HCT116 (cell line): Measurements from ENCODE around the gene AAMP. TPM values are rescaled to one million over a fixed set of nuclear protein-coding genes. Genes with fewer than 3 reads are reported as not detected.

Source experiments
- ATAC-seq: fragments of 200-7000 bp; cut with Tn5 transposase; 2 replicates; pipeline ENCODE4 v1.9.1; 2020; ENCODE audit warnings: mild to moderate bottlenecking, moderate library complexity
- BruUV-seq: library from RNA; stranded (reverse); fragments of 400-500 nt; replicated peaks from 2 replicates; lab custom pipeline; 2021; lab: Mats Ljungman, UMichigan
- CTCF ChIA-PET: fragments of 300-600 bp; sonication (Branson Sonifier 250); formaldehyde crosslinking; loops from one replicate; lab custom pipeline; 2021; ENCODE audit warnings: antibody characterized with exemption; lab: Charles Lee
- POLR2A ChIA-PET: fragments of 300-600, 350-600 bp; sonication (Branson Sonifier 250); formaldehyde crosslinking; loops from one replicate; lab custom pipeline; 2021; ENCODE audit warnings: antibody characterized with exemption; lab: Charles Lee
- RAD21 ChIA-PET, 2 experiments: fragments of 300-600 bp; sonication (Branson Sonifier 250); formaldehyde crosslinking; loops; one replicate each; lab custom pipeline; 2023; ENCODE audit warnings: low total read pairs in 2 of 2; ENCODE audit not compliant: uncharacterized antibody in 2 of 2, unreplicated experiment in 2 of 2, low non-redundant PET in 1 of 2; lab: Charles Lee
- DNase-seq: peaks from one replicate; pipeline ENCODE4 v3.0.0-alpha.2; 2010; ENCODE audit warnings: low read depth, low spot score
- H2AFZ ChIP-seq: fragments of 200-600 bp; shearing (Covaris generic), sonication (generic); 2 replicates; pipeline ENCODE4 v1.6.1; 2017; ENCODE audit warnings: low read depth, mixed run types, mixed read lengths, antibody characterized with exemption, low read length; ENCODE audit not compliant: poor library complexity, severe bottlenecking
- H3K27ac ChIP-seq: 2 replicates; pipeline ENCODE4 v1.5.1; 2012; ENCODE audit warnings: low read depth, low read length
- H3K27me3 ChIP-seq: fragments of 200-600 bp; sonication (generic); 2 replicates; pipeline ENCODE4 v1.6.1; 2016; ENCODE audit warnings: mixed run types, low read length, mixed read lengths; ENCODE audit not compliant: insufficient read depth
- H3K36me3 ChIP-seq, 2 experiments: fragments of 200-500 bp in 1 of 2; fragments of 200-600 bp in 1 of 2; sonication (Bioruptor generic) in 1 of 2; sonication (generic) in 1 of 2; 2 replicates each; pipeline versions ENCODE4 v1.5.1 to v1.6.1; 2014 to 2016; ENCODE audit warnings: low read length in 2 of 2, inconsistent platforms in 1 of 2, mixed read lengths in 1 of 2, mixed run types in 1 of 2; ENCODE audit not compliant: insufficient read depth in 2 of 2, control insufficient read depth in 1 of 2
- H3K4me1 ChIP-seq, 2 experiments: fragments of 200-600 bp in 1 of 2; sonication (generic) in 1 of 2; 2 replicates each; pipeline versions ENCODE4 v1.5.1 to v1.6.1; 2012 to 2017; ENCODE audit warnings: low read length in 2 of 2, inconsistent platforms in 1 of 2, mild to moderate bottlenecking in 1 of 2, mixed read lengths in 1 of 2, mixed run types in 1 of 2, moderate library complexity in 1 of 2; ENCODE audit not compliant: insufficient read depth in 2 of 2, control insufficient read depth in 1 of 2
- H3K4me2 ChIP-seq: fragments of 200-600 bp; sonication (generic); 2 replicates; pipeline ENCODE4 v1.6.1; 2017; ENCODE audit warnings: mixed run types, low read length, mixed read lengths
- H3K4me3 ChIP-seq, 2 experiments: fragments of 200-600 bp in 1 of 2; sonication (generic) in 1 of 2; replicated peaks in 1 of 2; 2 replicates each; pipeline ENCODE4 v1.5.1; 2011 to 2016; ENCODE audit warnings: low read length in 2 of 2, control low read depth in 1 of 2, low read depth in 1 of 2, mild to moderate bottlenecking in 1 of 2, mixed read lengths in 1 of 2, mixed run types in 1 of 2
- H3K79me2 ChIP-seq: fragments of 200-600 bp; sonication (generic); 2 replicates; pipeline ENCODE4 v1.6.1; 2017; ENCODE audit warnings: mild to moderate bottlenecking, mixed run types, low read length, moderate library complexity, mixed read lengths; ENCODE audit not compliant: insufficient read depth
- H3K9ac ChIP-seq: fragments of 200-600 bp; sonication (generic); 2 replicates; pipeline ENCODE4 v1.6.1; 2016; ENCODE audit warnings: low read length, mixed read lengths
- H3K9me2 ChIP-seq: fragments of 200-600 bp; sonication (generic), shearing (Covaris generic); 2 replicates; pipeline ENCODE4 v1.6.1; 2017; ENCODE audit warnings: mixed run types, mild to moderate bottlenecking, moderate library complexity; ENCODE audit not compliant: insufficient read depth
- H3K9me3 ChIP-seq, 2 experiments: fragments of 200-500 bp in 1 of 2; fragments of 200-600 bp in 1 of 2; sonication (Bioruptor generic) in 1 of 2; sonication (generic) in 1 of 2; 2 replicates each; pipeline ENCODE4 v1.6.1; 2014 to 2017; ENCODE audit warnings: low read length in 2 of 2, mixed read lengths in 2 of 2, inconsistent platforms in 1 of 2, low read depth in 1 of 2, mild to moderate bottlenecking in 1 of 2, mixed run types in 1 of 2, moderate library complexity in 1 of 2; ENCODE audit not compliant: control insufficient read depth in 1 of 2, insufficient read depth in 1 of 2
- H4K20me1 ChIP-seq: fragments of 200-600 bp; sonication (generic), shearing (Covaris generic); 2 replicates; pipeline ENCODE4 v1.6.1; 2017; ENCODE audit warnings: mixed run types, mild to moderate bottlenecking, moderate library complexity; ENCODE audit not compliant: insufficient read depth
- CEBPB ChIP-seq: IDR thresholded peaks from 2 replicates; pipeline ENCODE4 v1.6.1; 2012; ENCODE audit warnings: low read depth
- EGR1 ChIP-seq: IDR thresholded peaks from 2 replicates; pipeline ENCODE4 v1.6.1; 2012; ENCODE audit warnings: low read depth
- EZH2 ChIP-seq: fragments of 200-600 bp; sonication (generic); IDR thresholded peaks from 2 replicates; pipeline ENCODE4 v1.6.1; 2017; ENCODE audit warnings: antibody characterized with exemption, mixed run types
- FOSL1 ChIP-seq: IDR thresholded peaks from 2 replicates; pipeline ENCODE4 v1.6.1; 2012; ENCODE audit warnings: low read depth
- JUND ChIP-seq: IDR thresholded peaks from 2 replicates; pipeline ENCODE4 v1.6.1; 2012
- POLR2A ChIP-seq: IDR thresholded peaks from 2 replicates; pipeline ENCODE4 v1.7.0; 2011; ENCODE audit warnings: borderline replicate concordance; ENCODE audit not compliant: insufficient read depth, insufficient read length; ENCODE audit errors: extremely low read depth
- RAD21 ChIP-seq: IDR thresholded peaks from 2 replicates; pipeline ENCODE4 v1.6.1; 2012; ENCODE audit warnings: low read depth, mild to moderate bottlenecking
- SP1 ChIP-seq: IDR thresholded peaks from 2 replicates; pipeline ENCODE4 v1.6.1; 2012; ENCODE audit warnings: low read depth
- TCF7L2 ChIP-seq: IDR thresholded peaks from 2 replicates; pipeline ENCODE4 v1.7.0; 2011; ENCODE audit warnings: borderline replicate concordance, inconsistent platforms; ENCODE audit not compliant: insufficient read depth, insufficient read length; ENCODE audit errors: extremely low read depth
- YY1 ChIP-seq: IDR thresholded peaks from 2 replicates; pipeline ENCODE4 v1.6.1; 2011; ENCODE audit warnings: low read length, low read depth, moderate library complexity, mild to moderate bottlenecking; ENCODE audit not compliant: insufficient replicate concordance; ENCODE audit errors: extremely low read depth
- ZBTB33 ChIP-seq: IDR thresholded peaks from 2 replicates; pipeline ENCODE4 v1.6.1; 2011; ENCODE audit warnings: mild to moderate bottlenecking, low read length, moderate library complexity; ENCODE audit not compliant: insufficient replicate concordance; ENCODE audit errors: extremely low read depth
- ZNF274 ChIP-seq: fragments of 200-500 bp; sonication (Bioruptor generic); IDR thresholded peaks from 2 replicates; pipeline ENCODE4 v1.6.1; 2014; ENCODE audit warnings: mild to moderate bottlenecking, low read depth, low read length, inconsistent platforms
- intact Hi-C: fragments of 100-400 bp; cut with micrococcal nuclease; formaldehyde crosslinking; loops from 2 replicates; pipeline ENCODE4 v1.10.0; 2022
- total RNA-seq: library from RNA; stranded (reverse); gene quantifications from one replicate; pipeline ENCODE4 v1.2.1, GENCODE V29; 2021; ENCODE audit not compliant: unreplicated experiment
- TF ChIP-seq, protein P1 (sequence below), 3 experiments: fragments of 200-600 bp in 1 of 3; sonication (generic) in 1 of 3; IDR thresholded peaks in 2 of 3; conservative IDR thresholded peaks in 1 of 3; 2 replicates each; pipeline ENCODE4 v1.5.1; 2012 to 2017; ENCODE audit warnings: low read depth in 2 of 3, low read length in 2 of 3, antibody characterized with exemption in 1 of 3, borderline replicate concordance in 1 of 3, control low read depth in 1 of 3, mild to moderate bottlenecking in 1 of 3, mixed read lengths in 1 of 3, mixed run types in 1 of 3, moderate library complexity in 1 of 3; ENCODE audit not compliant: insufficient read depth in 1 of 3

Gene AAMP
- total RNA-seq, 1 experiment from 2014 or later: 111 TPM

GRCh38 chr2:218235017-218235416 is 34.9 kb downstream of the AAMP start:
- no peak overlapping the region for H3K4me3 ChIP-seq
- no peak overlapping the region for H3K4me2 ChIP-seq
- DNase-seq (no peak), ATAC-seq (no peak)
- BruUV-seq: no TSS peak
- ChIA-PET RAD21 (no interaction called here), CTCF (no interaction called here), POLR2A (no interaction called here)
- H3K27me3 ChIP-seq: no peaks in the 10 kb centered on the region
- TF ChIP-seq JUND (no peak), FOSL1 (no peak), CEBPB (no peak), EZH2 (no peak), EGR1 (no peak), RAD21 (no peak), ZNF274 (no peak), ZBTB33 (no peak), TCF7L2 (no peak), YY1 (no peak), SP1 (no peak), POLR2A (no peak)
- TF ChIP-seq, protein P1, sequence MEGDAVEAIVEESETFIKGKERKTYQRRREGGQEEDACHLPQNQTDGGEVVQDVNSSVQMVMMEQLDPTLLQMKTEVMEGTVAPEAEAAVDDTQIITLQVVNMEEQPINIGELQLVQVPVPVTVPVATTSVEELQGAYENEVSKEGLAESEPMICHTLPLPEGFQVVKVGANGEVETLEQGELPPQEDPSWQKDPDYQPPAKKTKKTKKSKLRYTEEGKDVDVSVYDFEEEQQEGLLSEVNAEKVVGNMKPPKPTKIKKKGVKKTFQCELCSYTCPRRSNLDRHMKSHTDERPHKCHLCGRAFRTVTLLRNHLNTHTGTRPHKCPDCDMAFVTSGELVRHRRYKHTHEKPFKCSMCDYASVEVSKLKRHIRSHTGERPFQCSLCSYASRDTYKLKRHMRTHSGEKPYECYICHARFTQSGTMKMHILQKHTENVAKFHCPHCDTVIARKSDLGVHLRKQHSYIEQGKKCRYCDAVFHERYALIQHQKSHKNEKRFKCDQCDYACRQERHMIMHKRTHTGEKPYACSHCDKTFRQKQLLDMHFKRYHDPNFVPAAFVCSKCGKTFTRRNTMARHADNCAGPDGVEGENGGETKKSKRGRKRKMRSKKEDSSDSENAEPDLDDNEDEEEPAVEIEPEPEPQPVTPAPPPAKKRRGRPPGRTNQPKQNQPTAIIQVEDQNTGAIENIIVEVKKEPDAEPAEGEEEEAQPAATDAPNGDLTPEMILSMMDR (IDR thresholded peaks at IDR 0.05 in 2 of 3, conservative IDR thresholded peaks at IDR 0.05 in 1 of 3; ENCODE audit: borderline replicate concordance in 1 of 3, insufficient read depth in 1 of 3, low read depth in 2 of 3, low read length in 2 of 3): no peak
- H3K79me2 ChIP-seq: peaks cover 20% of the 10 kb centered on the region; the same call in 1 of the 2 replicates
- no peak overlapping the region for H2AFZ ChIP-seq
- H3K4me1 ChIP-seq: peaks cover 11% of the 10 kb centered on the region in 2 experiments
- H3K9me2 ChIP-seq: no peaks in the 10 kb centered on the region
- no peaks in the 10 kb centered on the region for H4K20me1 ChIP-seq
- intact Hi-C loops: no loop called here
- H3K9me3 ChIP-seq: no peaks in the 10 kb centered on the region
- no peak overlapping the region for H3K9ac ChIP-seq
- H3K36me3 ChIP-seq: peaks cover 54 to 57% of the 10 kb centered on the region in 2 experiments
- H3K27ac ChIP-seq: no peak overlapping the region
